ENCODE measurements around the gene DXO. TPM values are rescaled to one million over a fixed set of nuclear protein-coding genes. Genes with fewer than 3 reads are reported as not detected.
"Not testable (repeated sequence)": the region's sequence is repeated elsewhere in the genome, so short reads cannot be mapped to it uniquely, and the experiment has no call there.

DXO gene
- total RNA-seq, 1 donor from 2014 or later: 8.4 TPM

DNA sequence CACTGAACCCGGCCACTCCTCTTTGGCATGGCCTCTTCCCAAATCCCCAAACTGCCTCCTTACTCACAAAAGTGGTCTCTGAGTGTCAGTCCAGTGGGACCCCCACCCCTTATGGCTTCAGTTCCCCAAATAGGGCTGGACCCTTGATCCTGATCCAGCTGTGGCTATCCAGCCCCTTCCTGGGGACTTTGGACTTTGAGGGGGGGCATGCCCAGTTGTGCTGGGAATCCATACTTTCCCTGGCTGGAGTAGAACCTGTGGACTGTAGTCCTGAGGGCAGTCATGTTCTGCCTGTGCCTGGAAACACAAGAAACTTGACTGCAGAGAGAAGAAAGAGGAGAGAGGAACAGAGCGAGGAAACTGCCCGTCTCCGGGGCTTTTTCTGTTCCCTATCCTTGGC is 32.5 kb upstream of the DXO start:
- FAIRE-seq; H3K4me3 ChIP-seq (ENCODE audit: low read depth, low read length); H3K36me3 ChIP-seq (ENCODE audit: control insufficient read depth, insufficient read depth, low read length); DNase-seq (ENCODE audit: low read depth); H3K27me3 ChIP-seq (ENCODE audit: control insufficient read depth, insufficient read depth, low read length): not testable (repeated sequence)

DNA sequence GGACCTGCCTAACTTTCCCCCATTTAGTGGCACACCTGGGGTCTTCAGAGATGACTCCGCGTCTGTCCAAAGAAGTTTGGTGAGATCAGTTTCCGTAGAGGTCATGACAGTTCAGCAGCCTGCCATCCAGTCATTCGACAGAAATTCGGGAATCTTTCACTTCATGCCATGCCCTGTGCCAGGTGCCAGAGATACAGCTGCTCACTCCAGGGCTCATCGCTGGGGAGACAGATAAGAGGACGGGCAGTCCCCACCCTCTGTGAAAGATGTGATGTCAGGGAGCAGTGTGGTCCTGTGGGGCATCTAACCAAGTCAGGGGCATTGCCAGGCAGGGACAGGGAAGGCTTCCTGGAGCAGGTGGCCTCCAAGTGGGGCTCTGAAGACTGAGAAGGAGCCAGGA is 31.4 kb upstream of the DXO start:
- FAIRE-seq; H3K36me3 ChIP-seq (ENCODE audit: control insufficient read depth, insufficient read depth, low read length); DNase-seq (ENCODE audit: low read depth); H3K27me3 ChIP-seq (ENCODE audit: control insufficient read depth, insufficient read depth, low read length); H3K4me3 ChIP-seq (ENCODE audit: low read depth, low read length): not testable (repeated sequence)

DNA sequence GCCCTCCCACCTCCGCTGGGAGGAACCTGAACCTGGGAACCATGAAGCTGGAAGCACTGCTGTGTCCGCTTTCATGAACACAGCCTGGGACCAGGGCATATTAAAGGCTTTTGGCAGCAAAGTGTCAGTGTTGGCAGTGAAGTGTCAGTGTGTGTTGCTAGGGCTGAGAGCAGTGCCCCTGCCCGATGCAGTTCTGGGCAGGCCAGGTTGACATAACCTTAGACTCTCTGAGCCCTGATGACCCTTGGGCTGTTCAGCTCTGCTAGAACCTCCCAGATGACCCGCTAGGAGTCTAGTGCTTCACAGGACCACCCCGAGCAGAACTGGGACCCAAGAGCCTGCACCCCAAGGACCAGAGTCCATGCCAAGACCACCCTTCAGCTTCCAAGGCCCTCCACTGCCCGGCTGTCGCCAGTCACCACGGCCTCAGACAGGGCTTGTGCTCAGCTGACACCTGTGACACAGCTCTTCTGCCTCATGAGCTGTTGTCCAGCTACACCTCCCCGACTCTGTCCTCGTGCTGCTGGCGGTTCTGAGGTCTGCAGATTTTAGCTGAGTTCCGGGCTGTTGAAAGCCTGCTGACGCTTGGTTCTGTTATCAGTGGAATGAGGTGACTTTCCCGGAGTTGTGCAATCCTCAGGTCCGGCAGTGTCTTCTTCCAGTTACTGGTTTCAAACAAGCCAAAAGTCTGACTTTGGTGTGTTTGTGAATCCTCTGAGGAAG is 30.8 kb upstream of the DXO start:
- H3K27me3 ChIP-seq (ENCODE audit: control insufficient read depth, insufficient read depth, low read length); H3K36me3 ChIP-seq (ENCODE audit: control insufficient read depth, insufficient read depth, low read length); FAIRE-seq; DNase-seq (ENCODE audit: low read depth); H3K4me3 ChIP-seq (ENCODE audit: low read depth, low read length): not testable (repeated sequence)

DNA sequence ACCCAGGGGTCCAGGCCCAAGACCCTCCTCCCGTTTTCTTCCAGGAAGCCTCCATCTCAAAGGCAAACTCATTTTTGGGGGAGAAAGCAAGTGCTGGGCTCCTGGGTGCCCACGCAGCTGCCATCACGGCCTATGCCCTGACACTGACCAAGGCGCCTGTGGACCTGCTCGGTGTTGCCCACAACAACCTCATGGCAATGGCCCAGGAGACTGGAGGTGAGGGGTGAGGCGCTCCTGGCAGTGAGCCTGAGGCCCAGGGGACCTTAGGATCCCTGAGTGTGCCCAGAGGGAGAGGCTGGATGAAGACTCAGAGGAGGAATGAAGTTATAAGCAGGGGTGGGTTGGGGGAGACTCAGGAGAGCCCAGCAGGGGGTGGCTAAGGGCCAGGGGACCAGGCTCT is 24.4 kb upstream of the DXO start:
- not testable (repeated sequence) for H3K36me3 ChIP-seq (ENCODE audit: control insufficient read depth, insufficient read depth, low read length); H3K27me3 ChIP-seq (ENCODE audit: control insufficient read depth, insufficient read depth, low read length); H3K4me3 ChIP-seq (ENCODE audit: low read depth, low read length); DNase-seq (ENCODE audit: low read depth); FAIRE-seq

DNA sequence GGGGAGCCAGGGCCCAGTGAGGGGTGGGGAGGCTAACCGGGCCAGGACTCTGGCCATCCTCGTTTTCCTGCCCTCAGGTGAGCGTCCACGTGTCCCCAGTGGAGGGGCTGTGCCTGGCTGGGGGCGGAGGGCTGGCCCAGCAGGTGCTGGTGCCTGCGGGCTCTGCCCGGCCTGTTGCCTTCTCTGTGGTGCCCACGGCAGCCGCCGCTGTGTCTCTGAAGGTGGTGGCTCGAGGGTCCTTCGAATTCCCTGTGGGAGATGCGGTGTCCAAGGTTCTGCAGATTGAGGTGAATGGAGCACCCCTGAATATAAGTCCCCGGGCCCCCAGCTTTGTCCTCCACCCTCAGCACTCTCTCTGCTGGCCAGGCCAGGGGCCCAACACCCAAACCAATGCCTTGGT is 22.5 kb upstream of the DXO start:
- DNase-seq (ENCODE audit: low read depth); H3K27me3 ChIP-seq (ENCODE audit: control insufficient read depth, insufficient read depth, low read length); FAIRE-seq; H3K4me3 ChIP-seq (ENCODE audit: low read depth, low read length); H3K36me3 ChIP-seq (ENCODE audit: control insufficient read depth, insufficient read depth, low read length): not testable (repeated sequence)

DNA sequence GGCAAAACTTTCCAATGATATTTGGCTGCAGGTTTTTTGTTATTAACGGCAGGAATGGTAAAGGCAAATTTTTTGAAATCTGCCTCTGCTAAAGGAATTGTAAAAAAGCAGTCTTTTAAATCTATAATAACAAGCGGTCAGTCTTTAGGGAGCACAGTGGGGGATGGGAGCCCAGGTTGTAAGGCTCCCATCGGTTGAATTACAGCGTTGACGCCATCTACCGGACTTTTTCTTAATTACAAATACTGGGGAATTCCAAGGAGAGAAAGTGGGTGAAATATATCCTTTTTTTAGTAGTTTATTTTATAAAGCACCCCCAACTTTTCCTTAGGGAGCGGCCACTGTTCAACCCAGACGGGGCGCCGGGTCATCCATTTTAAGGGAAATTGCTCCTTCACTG is 17.4 kb upstream of the DXO start:
- FAIRE-seq; H3K27me3 ChIP-seq (ENCODE audit: control insufficient read depth, insufficient read depth, low read length); DNase-seq (ENCODE audit: low read depth); H3K4me3 ChIP-seq (ENCODE audit: low read depth, low read length); H3K36me3 ChIP-seq (ENCODE audit: control insufficient read depth, insufficient read depth, low read length): not testable (repeated sequence)

DNA sequence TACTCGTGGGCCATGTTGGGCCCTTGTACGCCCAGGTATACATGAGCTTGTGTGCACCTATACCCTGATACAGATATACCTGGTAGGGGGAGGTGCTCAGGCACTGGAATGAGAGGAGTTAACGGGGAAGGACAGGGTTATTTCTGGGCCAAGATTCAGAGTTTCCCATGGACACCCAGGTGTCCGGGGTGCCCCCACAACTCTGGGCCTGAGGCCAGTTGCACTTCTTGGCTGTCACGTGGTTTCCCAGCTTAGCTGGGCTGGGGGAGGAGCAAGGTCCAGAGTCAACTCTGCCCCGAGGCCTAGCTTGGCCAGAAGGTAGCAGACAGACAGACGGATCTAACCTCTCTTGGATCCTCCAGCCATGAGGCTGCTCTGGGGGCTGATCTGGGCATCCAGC is 9.8 kb upstream of the DXO start, which contains the start of gene C4A:
Gene C4A, plus strand, starts transcription at position 314 of the 400 bp plus-strand sequence. Its CDS starts 51 bp downstream, at position 365.
- H3K4me3 ChIP-seq (ENCODE audit: low read depth, low read length); FAIRE-seq; H3K36me3 ChIP-seq (ENCODE audit: control insufficient read depth, insufficient read depth, low read length); H3K27me3 ChIP-seq (ENCODE audit: control insufficient read depth, insufficient read depth, low read length); DNase-seq (ENCODE audit: low read depth): not testable (repeated sequence)

DNA sequence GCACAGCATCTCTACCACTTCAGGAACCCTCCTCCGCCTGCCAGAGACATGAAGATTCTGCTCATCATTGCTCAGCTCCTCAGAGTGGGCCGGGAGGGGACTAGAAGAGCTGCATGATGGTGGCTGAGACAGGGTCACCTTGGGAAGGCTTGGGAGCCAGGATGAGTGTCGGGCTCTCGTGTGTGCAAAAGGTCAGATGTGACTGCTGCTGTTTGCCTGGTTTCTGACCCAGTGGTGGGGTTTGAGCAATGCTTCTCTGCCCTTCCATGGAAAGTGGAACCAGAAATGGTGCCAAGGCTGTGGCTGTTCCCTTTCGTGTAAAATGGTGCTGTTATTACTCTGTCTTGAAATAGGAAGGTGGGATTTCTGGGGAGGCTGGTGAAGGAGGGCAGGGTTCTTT is 9.1 kb upstream of the DXO start:
- H3K27me3 ChIP-seq (ENCODE audit: control insufficient read depth, insufficient read depth, low read length); FAIRE-seq; DNase-seq (ENCODE audit: low read depth): not testable (repeated sequence)

DNA sequence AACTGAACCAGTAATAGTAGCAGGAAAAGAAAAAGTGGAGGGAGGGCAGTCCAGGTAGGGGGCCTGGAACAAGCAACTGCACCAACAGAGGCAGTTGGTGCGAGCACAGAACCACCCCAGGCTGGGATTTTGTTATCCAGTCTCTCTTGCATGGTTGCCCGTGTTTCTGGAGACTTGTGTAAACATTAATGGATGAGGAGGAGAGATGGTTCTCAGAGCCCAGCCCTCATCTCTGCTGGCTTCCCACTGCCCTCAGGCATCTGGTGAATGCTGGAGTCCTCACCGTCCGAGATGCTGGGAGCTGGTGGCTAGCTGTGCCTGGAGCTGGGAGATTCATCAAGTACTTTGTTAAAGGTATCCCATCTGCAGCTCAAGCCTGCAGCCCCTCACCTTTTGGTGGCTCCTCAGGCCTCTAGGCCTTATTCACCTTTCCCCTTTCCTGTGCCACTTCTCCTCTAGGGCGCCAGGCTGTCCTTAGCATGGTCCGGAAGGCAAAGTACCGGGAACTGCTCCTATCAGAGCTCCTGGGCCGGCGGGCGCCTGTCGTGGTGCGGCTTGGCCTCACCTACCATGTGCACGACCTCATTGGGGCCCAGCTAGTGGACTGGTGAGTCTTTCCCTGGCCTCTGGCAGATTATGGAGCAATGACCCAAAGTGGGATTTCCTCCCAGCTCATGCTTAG is 8.4 kb upstream of the DXO start:
- not testable (repeated sequence) for DNase-seq (ENCODE audit: low read depth); H3K4me3 ChIP-seq (ENCODE audit: low read depth, low read length); H3K27me3 ChIP-seq (ENCODE audit: control insufficient read depth, insufficient read depth, low read length); H3K36me3 ChIP-seq (ENCODE audit: control insufficient read depth, insufficient read depth, low read length); FAIRE-seq

More for the DNA sequence above, 9.1 kb upstream of the DXO start:
- not testable (repeated sequence) for H3K4me3 ChIP-seq (ENCODE audit: low read depth, low read length); H3K36me3 ChIP-seq (ENCODE audit: control insufficient read depth, insufficient read depth, low read length)

DNA sequence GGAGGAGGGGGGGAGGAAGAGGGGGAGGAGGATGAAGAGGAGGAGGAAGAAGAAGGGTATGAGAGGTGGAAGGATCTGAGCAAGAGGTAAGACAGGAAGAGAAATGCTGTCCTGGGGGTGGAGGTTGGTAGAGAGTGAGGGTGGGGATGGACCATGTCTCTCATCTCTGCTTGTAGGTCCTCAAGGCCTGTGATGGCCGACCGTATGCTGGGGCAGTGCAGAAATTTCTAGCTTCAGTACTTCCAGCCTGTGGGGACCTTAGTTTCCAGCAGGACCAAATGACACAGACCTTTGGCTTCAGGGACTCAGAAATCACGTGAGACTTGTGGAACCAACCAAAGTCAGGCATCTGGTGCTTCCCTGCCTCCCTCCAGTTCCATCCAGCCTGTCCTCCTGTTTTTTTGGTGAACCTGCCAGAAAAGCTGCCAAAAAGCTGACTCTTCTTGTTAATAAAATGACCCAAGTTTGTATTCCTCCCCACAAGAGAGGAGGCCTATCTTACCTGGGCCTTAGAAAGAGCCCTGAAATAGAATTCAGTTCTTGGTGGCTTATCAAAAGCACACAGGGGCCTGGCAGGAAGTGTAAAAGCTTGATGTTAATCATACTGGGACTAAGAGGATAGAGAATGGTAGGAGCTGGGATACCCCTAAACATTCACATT is 7.4 kb upstream of the DXO start:
- H3K27me3 ChIP-seq (ENCODE audit: control insufficient read depth, insufficient read depth, low read length): no peaks in the 10 kb centered on the region
- DNase-seq (ENCODE audit: low read depth) (no peak), FAIRE-seq (no peak)
- no peaks in the 10 kb centered on the region for H3K36me3 ChIP-seq (ENCODE audit: control insufficient read depth, insufficient read depth, low read length)
- TF ChIP-seq, protein P1, sequence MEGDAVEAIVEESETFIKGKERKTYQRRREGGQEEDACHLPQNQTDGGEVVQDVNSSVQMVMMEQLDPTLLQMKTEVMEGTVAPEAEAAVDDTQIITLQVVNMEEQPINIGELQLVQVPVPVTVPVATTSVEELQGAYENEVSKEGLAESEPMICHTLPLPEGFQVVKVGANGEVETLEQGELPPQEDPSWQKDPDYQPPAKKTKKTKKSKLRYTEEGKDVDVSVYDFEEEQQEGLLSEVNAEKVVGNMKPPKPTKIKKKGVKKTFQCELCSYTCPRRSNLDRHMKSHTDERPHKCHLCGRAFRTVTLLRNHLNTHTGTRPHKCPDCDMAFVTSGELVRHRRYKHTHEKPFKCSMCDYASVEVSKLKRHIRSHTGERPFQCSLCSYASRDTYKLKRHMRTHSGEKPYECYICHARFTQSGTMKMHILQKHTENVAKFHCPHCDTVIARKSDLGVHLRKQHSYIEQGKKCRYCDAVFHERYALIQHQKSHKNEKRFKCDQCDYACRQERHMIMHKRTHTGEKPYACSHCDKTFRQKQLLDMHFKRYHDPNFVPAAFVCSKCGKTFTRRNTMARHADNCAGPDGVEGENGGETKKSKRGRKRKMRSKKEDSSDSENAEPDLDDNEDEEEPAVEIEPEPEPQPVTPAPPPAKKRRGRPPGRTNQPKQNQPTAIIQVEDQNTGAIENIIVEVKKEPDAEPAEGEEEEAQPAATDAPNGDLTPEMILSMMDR (IDR thresholded peaks at IDR 0.05; ENCODE audit: insufficient read depth, low read length, severe bottlenecking): no peak
- no peak overlapping the region for H3K4me3 ChIP-seq (ENCODE audit: low read depth, low read length)
